A673 (cell line): ENCODE data around the gene ESRRA.

Source experiments
- CTCF ChIP-seq: fragments of 300-800, 200-600 bp; sonication (generic); conservative IDR thresholded peaks from 2 replicates; pipeline ENCODE4 v1.5.1; 2017; ENCODE audit warnings: low read depth, mild to moderate bottlenecking, antibody characterized with exemption, low read length, moderate library complexity, mixed read lengths
- EZH2 ChIP-seq: fragments of 200-600 bp; sonication (generic); IDR thresholded peaks from 2 replicates; pipeline ENCODE4 v1.6.1; 2017; ENCODE audit warnings: borderline replicate concordance, low read depth, mild to moderate bottlenecking, mixed read lengths, antibody characterized with exemption, low read length; ENCODE audit not compliant: poor library complexity, severe bottlenecking

GRCh38 chr11:64287676-64288352 lies 17.5 kb upstream of the ESRRA start:
- TF ChIP-seq CTCF, result no peak
- TF ChIP-seq EZH2, result no peak
